Activated T-cell treated with anti-CD3 and anti-CD28 coated beads, Interleukin-2, amount 50 U/mL, for 4 hours (primary cell): Measurements from ENCODE around the gene SORBS1. TPM values are rescaled to one million over a fixed set of nuclear protein-coding genes. Genes with fewer than 3 reads are reported as not detected.

Experiments used
- ATAC-seq, 2 donors: fragments of 200-7000 bp; cut with Tn5 transposase; one replicate each; pipeline ENCODE4 v1.10.0; 2021
- DNase-seq: peaks from one replicate; pipeline ENCODE4 v3.0.0-alpha.2; 2020
- H3K27me3 Mint-ChIP-seq: one replicate; pipeline ENCODE4 v1.8.0; 2021; ENCODE audit warnings: low read depth, mixed read lengths
- H3K36me3 Mint-ChIP-seq: one replicate; pipeline ENCODE4 v1.8.0; 2022; ENCODE audit warnings: mixed read lengths; ENCODE audit not compliant: insufficient read depth
- H3K4me1 Mint-ChIP-seq: one replicate; pipeline ENCODE4 v1.8.0; 2021; ENCODE audit warnings: low read depth, mixed read lengths
- H3K4me3 Mint-ChIP-seq: one replicate; pipeline ENCODE4 v1.8.0; 2021; ENCODE audit warnings: mild to moderate bottlenecking, moderate library complexity, mixed read lengths
- H3K9me3 Mint-ChIP-seq: one replicate; pipeline ENCODE4 v1.8.0; 2021; ENCODE audit warnings: mixed read lengths
- total RNA-seq, 3 donors: library from RNA; stranded (reverse); gene quantifications; one replicate each; pipeline ENCODE4 v1.2.1, GENCODE V29; 2021

The SORBS1 gene
- total RNA-seq, 3 donors from 2014 or later, result 0.32 to 0.46 (median 0.38) TPM

- H3K4me3 Mint-ChIP-seq, result peak overlapping the region; percentile 58
- no peaks in the 10 kb centered on the region for H3K9me3 Mint-ChIP-seq
- H3K4me1 Mint-ChIP-seq, result peaks cover 11% of the 10 kb centered on the region
- ATAC-seq (no peak), DNase-seq (no peak)
- peaks cover 11% of the 10 kb centered on the region for H3K27me3 Mint-ChIP-seq
- H3K36me3 Mint-ChIP-seq, result no peaks in the 10 kb centered on the region
Observed at GRCh38 chr10:95558593-95559320, 2.4 kb downstream of the SORBS1 start.

GRCh38 chr10:95556994-95557767 lies 4.0 kb downstream of the SORBS1 start:
- ATAC-seq, result no peak
- Mint-ChIP-seq H3K36me3 (no peaks in the 10 kb centered on the region), H3K4me1 (peaks cover 11% of the 10 kb centered on the region), H3K27me3 (peaks cover 11% of the 10 kb centered on the region), H3K4me3 (no peak overlapping the region), H3K9me3 (peaks cover 4% of the 10 kb centered on the region)
- DNase-seq, result no peak

GRCh38 chr10:95553674-95554073 lies 7.5 kb downstream of the SORBS1 start:
- no peaks in the 10 kb centered on the region for H3K36me3 Mint-ChIP-seq
- no peak overlapping the region for H3K4me3 Mint-ChIP-seq
- H3K4me1 Mint-ChIP-seq, result no peaks in the 10 kb centered on the region
- ATAC-seq, result no peak
- DNase-seq, result no peak
- H3K9me3 Mint-ChIP-seq, result peaks cover 4% of the 10 kb centered on the region
- H3K27me3 Mint-ChIP-seq, result peaks cover 7% of the 10 kb centered on the region

- H3K4me3 Mint-ChIP-seq, result no peak overlapping the region
- H3K27me3 Mint-ChIP-seq, result peaks cover 3% of the 10 kb centered on the region
- H3K9me3 Mint-ChIP-seq, result peaks cover 4% of the 10 kb centered on the region
- DNase-seq (no peak), ATAC-seq (no peak)
- no peaks in the 10 kb centered on the region for H3K4me1 Mint-ChIP-seq
- no peaks in the 10 kb centered on the region for H3K36me3 Mint-ChIP-seq
Observed at GRCh38 chr10:95552679-95553342, 8.4 kb downstream of the SORBS1 start.

GRCh38 chr10:95550073-95550672 lies 11.0 kb downstream of the SORBS1 start:
- Mint-ChIP-seq H3K36me3 (no peaks in the 10 kb centered on the region), H3K4me3 (no peak overlapping the region), H3K27me3 (peaks cover 3% of the 10 kb centered on the region), H3K9me3 (peaks cover 4% of the 10 kb centered on the region), H3K4me1 (no peaks in the 10 kb centered on the region)
- ATAC-seq (no peak), DNase-seq (no peak)

- no peaks in the 10 kb centered on the region for H3K4me1 Mint-ChIP-seq
- H3K9me3 Mint-ChIP-seq, result no peaks in the 10 kb centered on the region
- no peak overlapping the region for H3K4me3 Mint-ChIP-seq
Observed at GRCh38 chr10:95547791-95548435, 13.3 kb downstream of the SORBS1 start.

GRCh38 chr10:95547197-95547596 lies 14.0 kb downstream of the SORBS1 start:
- Mint-ChIP-seq H3K36me3 (no peaks in the 10 kb centered on the region), H3K9me3 (no peaks in the 10 kb centered on the region), H3K4me3 (no peak overlapping the region), H3K4me1 (no peaks in the 10 kb centered on the region), H3K27me3 (peaks cover 3% of the 10 kb centered on the region)
- DNase-seq (no peak), ATAC-seq (no peak)

More at GRCh38 chr10:95547791-95548435, 13.3 kb downstream of the SORBS1 start:
- no peak for DNase-seq
- Mint-ChIP-seq H3K36me3 (no peaks in the 10 kb centered on the region), H3K27me3 (peaks cover 3% of the 10 kb centered on the region)
- ATAC-seq, result no peak

- no peak for DNase-seq
- H3K27me3 Mint-ChIP-seq, result peaks cover 3% of the 10 kb centered on the region
- H3K4me3 Mint-ChIP-seq, result no peak overlapping the region
- ATAC-seq, result no peak
- H3K36me3 Mint-ChIP-seq, result no peaks in the 10 kb centered on the region
- no peaks in the 10 kb centered on the region for H3K9me3 Mint-ChIP-seq
- no peaks in the 10 kb centered on the region for H3K4me1 Mint-ChIP-seq
Observed at GRCh38 chr10:95545981-95546380, 15.2 kb downstream of the SORBS1 start.

- Mint-ChIP-seq H3K9me3 (no peaks in the 10 kb centered on the region), H3K4me3 (no peak overlapping the region), H3K4me1 (no peaks in the 10 kb centered on the region), H3K36me3 (no peaks in the 10 kb centered on the region), H3K27me3 (peaks cover 3% of the 10 kb centered on the region)
- no peak for ATAC-seq
- DNase-seq, result no peak
Observed at GRCh38 chr10:95544783-95545500, 16.2 kb downstream of the SORBS1 start.

- H3K9me3 Mint-ChIP-seq, result no peaks in the 10 kb centered on the region
- ATAC-seq (no peak), DNase-seq (no peak)
- H3K4me1 Mint-ChIP-seq, result no peaks in the 10 kb centered on the region
- no peaks in the 10 kb centered on the region for H3K27me3 Mint-ChIP-seq
- H3K4me3 Mint-ChIP-seq, result no peak overlapping the region
- H3K36me3 Mint-ChIP-seq, result no peaks in the 10 kb centered on the region
Observed at GRCh38 chr10:95543459-95543858, 17.7 kb downstream of the SORBS1 start.

GRCh38 chr10:95542761-95543160 lies 18.4 kb downstream of the SORBS1 start:
- H3K4me1 Mint-ChIP-seq, result no peaks in the 10 kb centered on the region
- ATAC-seq (no peak), DNase-seq (no peak)
- H3K4me3 Mint-ChIP-seq, result no peak overlapping the region
- H3K27me3 Mint-ChIP-seq, result no peaks in the 10 kb centered on the region
- H3K9me3 Mint-ChIP-seq, result no peaks in the 10 kb centered on the region
- H3K36me3 Mint-ChIP-seq, result no peaks in the 10 kb centered on the region

- Mint-ChIP-seq H3K27me3 (no peaks in the 10 kb centered on the region), H3K9me3 (no peaks in the 10 kb centered on the region), H3K4me3 (no peak overlapping the region), H3K4me1 (no peaks in the 10 kb centered on the region), H3K36me3 (no peaks in the 10 kb centered on the region)
- no peak for DNase-seq
- ATAC-seq, result no peak
Observed at GRCh38 chr10:95542330-95542729, 18.8 kb downstream of the SORBS1 start.

GRCh38 chr10:95540514-95541052 lies 20.6 kb downstream of the SORBS1 start:
- DNase-seq (no peak), ATAC-seq (no peak)
- Mint-ChIP-seq H3K36me3 (no peaks in the 10 kb centered on the region), H3K4me1 (no peaks in the 10 kb centered on the region), H3K27me3 (no peaks in the 10 kb centered on the region), H3K9me3 (no peaks in the 10 kb centered on the region), H3K4me3 (no peak overlapping the region)
